HepG2 (cell line): ENCODE data around the gene DMAC1. TPM values are rescaled to one million over a fixed set of nuclear protein-coding genes. Genes with fewer than 3 reads are reported as not detected.

Experiments
- ATAC-seq: fragments of 200-7000 bp; cut with Tn5 transposase; 3 replicates; pipeline ENCODE4 v1.9.1; 2020; ENCODE audit warnings: mild to moderate bottlenecking, moderate library complexity
- BruUV-seq: library from RNA; stranded (reverse); fragments of 400-500 nt; replicated peaks from 2 replicates; lab custom pipeline; 2021; lab: Mats Ljungman, UMichigan
- CTCF ChIA-PET: fragments of 300-600 bp; formaldehyde crosslinking; extraction: SDS; loops from one replicate; lab custom pipeline; 2021; ENCODE audit warnings: low total read pairs, inconsistent platforms, low intra/inter-chr PET ratio; lab: Yijun Ruan, JAX
- POLR2A ChIA-PET: fragments of 350-600 bp; sonication (Branson Sonifier 250); formaldehyde crosslinking; loops from one replicate; lab custom pipeline; 2020; ENCODE audit warnings: antibody characterized with exemption, inconsistent platforms; lab: Yijun Ruan, JAX
- DNase-seq: peaks from one replicate; pipeline ENCODE4 v3.0.0-alpha.2; 2015; ENCODE audit warnings: low spot score
- FAIRE-seq: peaks from 3 replicates; lab custom pipeline; 2011; peaks lifted over from hg19 to GRCh38; lab: Jason Lieb, UNC
- H2AFZ ChIP-seq: one replicate; pipeline ENCODE4 v1.6.1; 2011; ENCODE audit warnings: low read length, inconsistent platforms
- H3K27ac ChIP-seq: fragments of 300-600 bp; 3 replicates; pipeline ENCODE4 v1.8.0; 2011; ENCODE audit warnings: mixed run types, mild to moderate bottlenecking, mixed read lengths, low read length, inconsistent platforms; ENCODE audit not compliant: insufficient read depth; ENCODE audit errors: extremely low read length
- H3K27me3 ChIP-seq, 2 experiments: fragments of 200-600 bp in 1 of 2; 2 replicates in 1 of 2; 3 replicates in 1 of 2; pipeline versions ENCODE4 v1.6.0 to v1.8.0; 2011; ENCODE audit warnings: low read length in 2 of 2, mild to moderate bottlenecking in 2 of 2, moderate library complexity in 2 of 2, inconsistent platforms in 1 of 2; ENCODE audit not compliant: insufficient read depth in 2 of 2, control insufficient read depth in 1 of 2
- H3K36me3 ChIP-seq, 2 experiments: fragments of 200-600 bp in 1 of 2; replicated peaks in 1 of 2; 2 replicates in 1 of 2; 3 replicates in 1 of 2; pipeline versions ENCODE4 v1.5.1 to v1.8.0; 2011; ENCODE audit warnings: low read length in 2 of 2, inconsistent platforms in 1 of 2; ENCODE audit not compliant: insufficient read depth in 2 of 2, control insufficient read depth in 1 of 2
- H3K4me1 ChIP-seq: 2 replicates; pipeline ENCODE4 v1.5.1; 2012; ENCODE audit warnings: low read length, inconsistent platforms; ENCODE audit not compliant: insufficient read depth
- H3K4me2 ChIP-seq: 2 replicates; pipeline ENCODE4 v1.6.0; 2011; ENCODE audit warnings: low read depth, low read length, inconsistent platforms
- H3K4me3 ChIP-seq, 3 experiments: fragments of 200-600 bp in 1 of 3; sonication (generic), shearing (Covaris generic) in 1 of 3; replicated peaks in 1 of 3; 2 replicates each; pipeline ENCODE4 v1.5.1; 2011 to 2016; ENCODE audit warnings: low read length in 3 of 3, inconsistent platforms in 2 of 3, low read depth in 2 of 3, mild to moderate bottlenecking in 2 of 3, control low read depth in 1 of 3, mixed read lengths in 1 of 3; ENCODE audit not compliant: insufficient read depth in 1 of 3
- H3K79me2 ChIP-seq: one replicate; pipeline ENCODE4 v1.6.1; 2011; ENCODE audit warnings: low read length, inconsistent platforms; ENCODE audit not compliant: insufficient read depth
- H3K9ac ChIP-seq: 2 replicates; pipeline ENCODE4 v1.6.0; 2011; ENCODE audit warnings: mild to moderate bottlenecking, low read depth, low read length, inconsistent platforms; ENCODE audit not compliant: insufficient read depth
- H3K9me3 ChIP-seq: 2 replicates; pipeline ENCODE4 v1.5.1; 2012; ENCODE audit warnings: mild to moderate bottlenecking, low read length
- H4K20me1 ChIP-seq: 2 replicates; pipeline ENCODE4 v1.6.0; 2011; ENCODE audit warnings: inconsistent platforms, mild to moderate bottlenecking, low read length, moderate library complexity; ENCODE audit not compliant: insufficient read depth
- AKNA ChIP-seq: sonication (generic); formaldehyde crosslinking; IDR thresholded peaks from 2 replicates; pipeline ENCODE4 v1.4.0; 2020; ENCODE audit warnings: missing genetic modification reagents, borderline replicate concordance
- CBX1 ChIP-seq: IDR thresholded peaks from one replicate; pipeline ENCODE4 v1.6.1; 2016; ENCODE audit warnings: antibody characterized with exemption, low read depth
- CTCF ChIP-seq: sonication (generic); formaldehyde crosslinking; IDR thresholded peaks from 2 replicates; pipeline ENCODE4 v1.5.0; 2020; ENCODE audit warnings: mild to moderate bottlenecking, missing genetic modification reagents, moderate library complexity
- SMC3 ChIP-seq: IDR thresholded peaks from 2 replicates; pipeline ENCODE4 v1.6.1; 2011; ENCODE audit warnings: low read length, improper control_type of control experiment
- SOX13 ChIP-seq, 3 experiments: fragments of 450-650 bp in 1 of 3; sonication (generic) in 1 of 3; formaldehyde crosslinking in 1 of 3; IDR thresholded peaks in 2 of 3; conservative IDR thresholded peaks in 1 of 3; 2 replicates each; pipeline versions ENCODE4 v1.5.0 to v1.6.1; 2016 to 2020; ENCODE audit warnings: antibody characterized with exemption in 1 of 3, mild to moderate bottlenecking in 1 of 3, missing compliant biosample characterization in 1 of 3, missing genetic modification reagents in 1 of 3, moderate library complexity in 1 of 3
- STAG1 ChIP-seq: sonication (generic); formaldehyde crosslinking; IDR thresholded peaks from 2 replicates; pipeline ENCODE4 v1.4.0; 2020; ENCODE audit warnings: missing genetic modification reagents
- WGBS: methylation state at CpG from one replicate; pipeline ENCODE4 v1.1.6; 2017; ENCODE audit warnings: low lambda C conversion rate; 5-methylcytosine and 5-hydroxymethylcytosine counted together
- in situ Hi-C: cut with HindIII; loops from 2 replicates; pipeline ENCODE4 v1.10.0; 2017; ENCODE audit warnings: low pct_unique_long_range_greater_than_20kb; ENCODE audit not compliant: extremely low pct_ligation_motif_present
- intact Hi-C: fragments of 100-400 bp; cut with micrococcal nuclease; formaldehyde crosslinking; loops from one replicate; pipeline ENCODE4 v1.10.0; 2022; ENCODE audit not compliant: unreplicated experiment
- polyA plus RNA-seq, 8 experiments: library from polyadenylated mRNA; depleted of rRNA in 3 of 8; stranded (reverse) in 7 of 8; unstranded in 1 of 8; fragments of >200 nt; fragmentation: Illumina TruSeq in 4 of 8; extraction: Trizol in 4 of 8; gene quantifications; 2 replicates each; pipeline versions ENCODE4 v1.2.1 to v1.2.3, GENCODE V29; 2011 to 2016; ENCODE audit warnings: low read depth in 4 of 8, missing spikeins in 1 of 8, mixed read lengths in 1 of 8; ENCODE audit not compliant: insufficient read depth in 1 of 8
- total RNA-seq, 5 experiments: library from RNA; depleted of rRNA; stranded (reverse); fragments of >200 nt; fragmentation: Illumina TruSeq; extraction: Trizol; gene quantifications; 2 replicates each; pipeline ENCODE4 v1.2.3, GENCODE V29; 2016; ENCODE audit warnings: low read depth in 1 of 5

The DMAC1 gene
- total and polyA plus RNA-seq, 2 of the 13 experiments (the other 11 are each of a cell fraction or from before 2014, with no cell fraction given) = 44.3 to 72.9 TPM

- no peak for TF ChIP-seq AKNA (CRISPR knock-in tag)
Measured at GRCh38 chr9:7848498-7848897, 48.9 kb upstream of the DMAC1 start (continued).

DNA sequence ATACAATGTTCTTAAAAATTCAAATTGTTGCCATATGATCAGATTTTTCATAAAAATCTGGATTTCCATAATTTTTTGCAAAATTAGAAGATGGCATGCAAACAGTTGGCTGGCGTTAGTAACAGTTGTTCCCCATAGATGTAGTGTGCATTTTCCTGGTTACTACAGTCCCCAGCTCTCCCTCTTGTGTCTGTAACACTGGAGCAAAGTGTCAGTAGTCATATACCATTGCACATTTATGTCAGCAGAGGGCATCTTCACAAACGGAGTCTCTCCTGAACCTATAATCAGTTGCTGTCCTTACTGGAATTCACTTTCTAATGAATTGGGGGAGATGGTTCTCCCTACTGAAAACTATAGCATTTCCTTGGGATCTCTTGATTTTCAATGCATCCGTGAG is 44.7 kb upstream of the DMAC1 start:
- Histone ChIP-seq H3K27ac (no peak overlapping the region), H4K20me1 (no peaks in the 10 kb centered on the region), H3K36me3 (no peaks in the 10 kb centered on the region), H3K79me2 (no peaks in the 10 kb centered on the region), H3K4me1 (no peaks in the 10 kb centered on the region), H3K4me2 (no peak overlapping the region), H3K4me3 (no peak overlapping the region), H2AFZ (no peak overlapping the region), H3K9ac (no peak overlapping the region), H3K9me3 (no peaks in the 10 kb centered on the region), H3K27me3 (no peaks in the 10 kb centered on the region)
- FAIRE-seq = peak; percentile 23
- BruUV-seq = no TSS peak
- peak; percentile 4 for DNase-seq
- peak; percentile 56 for TF ChIP-seq CTCF
- TF ChIP-seq SOX13 (IDR thresholded peaks at IDR 0.05) = no peak
- TF ChIP-seq SOX13 (CRISPR knock-in tag; conservative IDR thresholded peaks at IDR 0.05 in 1 of 2, IDR thresholded peaks at IDR 0.05 in 1 of 2) = no peak
- no peak for TF ChIP-seq CBX1
- peak; percentile 65 for TF ChIP-seq SMC3
- TF ChIP-seq STAG1 (CRISPR knock-in tag) = peak; percentile 45
- ChIA-PET CTCF (no interaction called here), POLR2A (no interaction called here)
- peak; percentile 94 for ATAC-seq
- intact Hi-C loops = loop anchor here (1.0 to 10.0 kb wide), 2 partner anchors 109 to 1051 kb away; no protein-coding TSS in a partner anchor
- in situ Hi-C loops = no loop called here
- WGBS = 8% methylated on average over 3 of the region's 3 CpGs
